Central memory CD4-positive, alpha-beta T cell (primary cell): ENCODE data around the gene SCNN1A.
"Not testable (repeated sequence)": the region's sequence is repeated elsewhere in the genome, so short reads cannot be mapped to it uniquely, and the experiment has no call there.

Source experiments
- DNase-seq: peaks from one replicate; pipeline ENCODE4 v3.0.0; 2022

Gene SCNN1A

DNA sequence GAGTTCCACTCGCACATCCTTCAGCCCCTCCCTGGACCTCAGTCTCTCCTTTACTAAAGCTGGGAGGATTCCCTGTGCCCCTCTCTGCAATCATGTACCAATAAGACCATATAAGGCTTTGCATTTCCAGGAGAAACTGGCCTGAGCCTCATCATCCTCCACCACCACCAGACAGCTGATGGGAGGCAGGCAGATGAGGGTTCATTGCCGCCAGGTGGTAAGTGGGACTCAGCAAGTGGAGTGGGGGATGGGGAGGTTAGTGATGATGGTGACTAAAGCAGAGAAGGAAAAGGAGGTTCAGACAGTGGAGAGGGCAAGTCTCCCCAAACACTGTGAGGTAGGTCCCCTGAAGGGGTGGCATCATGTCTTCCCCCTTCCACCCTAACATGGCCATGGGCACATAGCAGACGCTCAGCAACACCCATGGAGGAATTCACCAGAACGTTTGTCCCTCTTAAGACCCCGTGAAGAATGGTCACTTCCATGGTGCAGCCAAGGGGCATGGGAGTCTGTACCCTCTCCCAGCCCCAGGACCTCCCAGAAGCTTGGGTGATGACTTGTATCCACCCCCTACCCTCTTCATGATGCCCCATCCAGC, 29.0 kb downstream of the SCNN1A start:
- DNase-seq, result no peak

DNA sequence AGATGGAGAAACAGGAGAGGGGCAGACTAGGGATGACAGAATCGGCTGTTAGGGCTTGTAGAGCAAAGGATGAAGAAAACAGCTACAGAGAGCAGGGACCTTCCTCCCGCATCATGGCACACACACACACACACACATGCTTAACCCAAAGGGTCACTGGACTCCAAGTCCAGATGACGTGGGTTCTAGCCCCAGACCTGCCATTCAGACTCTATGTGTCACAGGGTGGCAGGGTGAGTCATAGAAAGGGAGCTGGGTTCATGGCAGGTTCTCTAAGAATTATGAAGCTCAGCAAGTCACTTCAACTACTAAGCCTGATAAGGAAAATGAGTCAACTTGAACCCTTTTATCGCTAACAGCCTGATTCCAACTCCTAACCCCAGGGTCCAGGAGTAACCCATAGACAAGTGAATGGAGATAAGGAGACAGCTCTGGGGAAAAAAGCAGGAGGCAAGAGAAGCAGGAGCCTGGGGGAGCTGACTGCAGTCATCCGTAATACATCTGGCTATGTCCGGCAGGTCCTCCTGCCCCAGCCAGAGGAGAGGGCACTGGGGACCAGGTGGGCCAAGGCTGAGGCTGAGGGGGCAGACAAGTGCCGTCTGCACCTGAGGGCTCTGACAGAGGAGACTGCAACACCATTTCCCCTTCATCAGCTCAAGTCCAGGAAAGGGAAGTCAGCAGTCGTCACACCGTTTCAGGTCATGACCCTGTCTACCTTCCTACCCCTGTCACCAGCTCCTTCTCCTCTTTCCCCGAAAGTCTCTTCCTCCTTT, 29.9 kb downstream of the SCNN1A start:
- DNase-seq, result no peak

DNA sequence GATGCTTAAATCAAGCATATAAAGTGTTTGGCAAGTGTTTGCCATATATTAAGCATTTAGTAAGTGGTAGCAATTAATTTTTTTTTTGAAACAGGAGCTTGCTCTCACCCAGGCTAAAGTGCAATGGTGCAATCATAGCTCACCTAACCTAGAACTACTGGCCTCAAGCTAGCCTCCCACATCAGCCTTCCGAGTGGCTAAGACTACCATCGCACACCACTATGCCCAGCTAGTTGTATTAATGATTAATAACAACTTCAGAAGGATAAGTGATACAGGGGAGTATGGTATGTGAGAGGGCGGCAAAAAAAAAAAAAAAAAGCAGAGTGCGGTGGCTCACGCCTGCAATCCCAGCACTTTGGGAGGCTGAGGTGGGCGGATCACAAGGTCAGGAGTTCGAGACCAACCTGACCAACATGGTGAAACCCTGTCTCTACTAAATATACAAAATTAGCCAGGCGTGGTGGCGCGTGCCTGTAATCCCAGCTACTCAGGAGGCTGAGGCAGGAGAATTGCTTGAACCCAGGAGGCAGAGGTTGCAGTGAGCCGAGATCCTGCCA, 31.2 kb downstream of the SCNN1A start:
- not testable (repeated sequence) for DNase-seq

DNA sequence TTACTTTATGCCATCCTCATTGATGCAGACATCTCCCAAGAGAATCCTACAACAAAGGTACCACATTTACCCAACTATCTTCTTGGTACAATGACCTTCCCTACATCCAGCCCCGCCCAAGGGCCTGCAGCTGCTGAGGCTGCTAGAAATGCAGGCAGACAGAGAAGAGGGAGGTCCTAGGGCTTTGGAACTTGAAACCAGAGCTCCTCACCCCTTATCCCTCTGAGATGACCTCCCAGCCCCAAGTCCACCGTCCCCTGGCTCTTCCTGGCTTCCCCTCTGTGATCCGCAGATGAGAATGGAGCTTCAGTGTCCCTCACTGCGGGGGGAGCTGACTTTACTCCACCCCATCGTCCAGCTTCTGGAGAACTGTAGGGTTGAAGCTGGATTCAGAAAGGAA, 31.8 kb downstream of the SCNN1A start:
- DNase-seq, result no peak

DNA sequence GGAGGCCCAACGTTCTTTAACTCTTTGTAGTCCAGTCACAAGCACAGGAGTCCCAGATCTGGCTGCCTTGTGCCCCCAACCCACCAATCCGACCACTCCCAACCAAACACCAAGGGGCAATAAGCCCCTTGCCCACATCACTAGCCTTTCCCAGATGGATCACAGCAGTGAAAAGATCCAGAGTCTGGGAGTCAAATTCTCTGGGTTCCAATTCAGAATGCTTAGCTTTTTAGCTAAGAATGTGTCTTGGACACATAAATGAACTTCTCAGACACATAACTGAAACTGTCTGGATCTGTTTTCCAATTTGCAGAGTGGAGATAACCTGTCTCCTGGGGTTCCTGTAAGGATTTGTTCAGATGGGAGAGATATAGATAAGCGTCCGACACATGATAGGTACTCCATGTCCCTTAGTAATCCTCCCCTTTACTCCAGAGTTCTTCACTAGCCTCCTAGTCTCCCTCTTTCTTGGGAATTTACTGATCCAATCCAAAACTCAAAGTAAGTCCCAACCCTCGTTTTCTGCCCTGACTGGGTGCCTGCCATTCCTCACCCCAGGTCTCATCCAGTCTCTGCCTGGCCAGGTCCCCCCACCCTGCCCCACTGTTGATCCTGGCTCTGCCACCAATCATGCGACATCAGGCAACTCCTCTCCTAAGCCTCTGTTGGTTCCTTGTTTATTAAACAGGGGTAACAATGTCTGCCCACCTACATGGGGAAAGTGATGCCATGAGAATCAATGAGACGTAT, 33.0 kb downstream of the SCNN1A start:
- no peak for DNase-seq

DNA sequence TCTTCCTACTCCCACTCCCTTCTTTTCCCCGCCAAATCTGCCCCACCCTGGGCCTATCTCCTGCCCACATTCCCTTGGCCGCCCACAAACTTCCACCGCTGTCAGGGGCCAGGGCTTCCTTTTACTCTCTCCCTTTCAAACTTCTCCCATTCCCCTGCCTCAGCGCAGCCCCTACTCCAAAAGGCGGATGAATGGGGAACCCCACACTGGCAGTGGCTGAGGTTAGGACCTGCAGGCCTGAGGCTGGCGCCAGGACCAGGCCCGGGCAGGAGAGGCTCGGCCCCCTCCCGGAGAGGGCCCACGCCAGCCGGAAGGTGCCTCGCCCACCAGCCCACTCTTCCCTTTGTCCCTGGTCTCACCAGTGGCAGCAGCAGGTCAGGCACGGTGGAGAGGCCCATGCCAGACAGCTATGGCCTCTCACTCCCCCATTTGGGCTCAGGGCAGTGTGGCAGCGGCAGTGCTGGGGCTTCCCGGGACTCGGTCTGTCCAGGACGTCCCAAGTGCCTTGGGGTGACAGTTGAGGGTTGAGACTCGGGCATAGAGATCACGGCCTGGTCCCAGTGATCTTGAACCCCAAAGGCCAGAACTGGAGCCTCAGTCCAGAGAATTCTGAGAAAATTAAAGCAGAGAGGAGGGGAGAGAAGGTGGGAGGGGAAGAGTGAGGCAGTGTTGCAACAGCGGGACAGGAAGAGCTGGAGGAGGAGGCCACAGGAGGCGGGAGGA, 33.8 kb downstream of the SCNN1A start, which contains the start of gene TNFRSF1A:
Gene TNFRSF1A (minus strand): TSS at position 660 of the 723 bp plus-strand sequence. CDS start 262 bp downstream, at position 398.
- peak; percentile 52 for DNase-seq

DNA sequence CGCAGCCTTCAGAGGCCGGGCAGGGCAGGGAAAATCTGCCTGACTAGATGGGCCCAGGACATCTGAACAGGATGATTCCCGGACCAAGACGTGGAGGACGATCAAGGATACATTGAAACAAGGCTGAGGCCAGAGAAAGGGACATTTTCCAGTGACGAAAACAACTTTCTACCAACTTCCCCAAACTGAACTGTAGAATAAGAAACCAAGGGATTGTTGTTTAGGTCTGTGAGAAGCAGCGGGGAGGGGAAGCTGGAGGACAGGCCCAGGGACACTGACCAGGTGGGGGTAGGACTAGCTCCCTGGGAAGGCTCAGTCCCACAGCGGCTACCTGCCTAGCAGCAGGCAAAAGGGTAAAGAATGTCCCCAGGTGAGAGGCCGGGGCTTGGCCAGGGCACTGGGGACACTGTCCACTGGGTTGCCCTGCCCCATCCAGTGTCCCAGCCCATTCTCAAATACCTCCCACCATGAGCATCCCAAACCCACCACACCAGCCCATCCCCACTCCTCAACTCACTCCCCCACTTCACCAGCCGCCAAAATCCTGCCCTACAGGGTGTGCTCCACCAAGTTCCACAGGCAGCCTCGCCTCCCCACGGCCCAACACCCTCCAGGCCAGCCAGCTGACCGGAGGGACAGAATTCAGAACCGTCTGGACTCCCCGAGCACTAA, 34.5 kb downstream of the SCNN1A start:
- no peak for DNase-seq

DNA sequence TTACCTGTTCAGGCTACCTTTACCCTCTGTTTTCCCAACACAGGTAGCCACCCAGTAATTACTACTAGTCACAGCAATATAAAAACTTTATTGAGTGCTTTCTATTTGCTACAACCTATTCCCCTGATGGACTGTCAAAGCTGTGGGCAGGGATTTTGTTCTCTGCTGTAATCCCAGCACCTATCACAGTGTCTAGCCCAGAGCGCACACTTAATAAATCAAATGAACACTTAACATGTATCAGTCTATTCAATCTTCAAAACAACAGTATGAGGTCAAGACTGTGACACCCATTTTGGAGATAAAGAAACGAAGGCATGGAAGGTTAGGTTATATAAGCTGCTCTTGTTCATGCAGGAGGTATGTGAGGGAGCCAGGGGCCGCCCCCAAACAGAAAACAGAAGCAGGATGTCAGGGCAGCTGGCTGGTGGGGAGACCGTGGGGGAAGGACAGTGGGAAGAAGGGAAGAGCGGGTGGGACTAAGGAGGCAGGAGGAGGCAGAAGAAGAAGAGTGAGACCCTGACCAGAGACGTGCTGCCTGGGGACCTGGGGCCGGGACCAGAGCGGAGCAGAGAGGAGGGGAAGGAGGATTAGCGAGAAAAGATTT, 35.2 kb downstream of the SCNN1A start:
- peak; percentile 47 for DNase-seq

DNA sequence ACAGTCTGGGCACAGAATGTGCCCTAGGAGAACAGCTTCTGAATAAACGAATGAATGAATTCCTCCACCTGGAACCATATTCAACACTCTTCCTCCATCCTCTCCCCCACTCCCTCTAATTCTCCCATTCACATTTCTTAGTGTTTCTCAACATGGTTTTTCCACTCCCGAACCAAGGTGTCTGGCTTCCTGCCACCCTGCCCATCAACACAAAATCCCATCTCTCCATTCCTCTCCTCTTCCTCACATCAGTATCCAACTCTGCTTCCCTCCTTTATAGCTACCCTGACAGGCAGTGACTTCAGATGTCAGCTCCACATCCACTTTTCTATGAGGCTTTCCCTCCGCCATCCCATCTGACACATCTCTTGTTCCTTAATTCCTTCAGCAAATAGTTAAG, 36.4 kb downstream of the SCNN1A start:
- no peak for DNase-seq

DNA sequence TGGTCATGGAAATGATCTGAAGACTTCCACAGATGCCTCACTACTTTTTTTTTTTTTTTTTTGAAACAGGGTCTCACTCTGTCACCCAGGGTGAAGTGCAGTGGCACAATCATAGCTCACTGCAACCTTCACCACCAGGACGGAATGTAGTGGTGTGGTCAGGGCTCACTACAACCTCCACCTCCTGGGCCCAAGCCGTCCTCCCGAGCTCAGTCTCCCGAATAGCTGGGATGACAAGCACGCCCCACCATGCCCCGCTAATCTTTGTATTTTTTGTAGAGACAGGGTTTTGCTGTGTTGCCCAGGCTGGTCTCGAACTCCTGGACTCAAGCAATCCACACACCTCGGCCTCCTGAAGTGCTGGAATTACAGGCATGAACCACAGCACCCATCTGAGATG, 36.8 kb downstream of the SCNN1A start:
- not testable (repeated sequence) for DNase-seq

DNA sequence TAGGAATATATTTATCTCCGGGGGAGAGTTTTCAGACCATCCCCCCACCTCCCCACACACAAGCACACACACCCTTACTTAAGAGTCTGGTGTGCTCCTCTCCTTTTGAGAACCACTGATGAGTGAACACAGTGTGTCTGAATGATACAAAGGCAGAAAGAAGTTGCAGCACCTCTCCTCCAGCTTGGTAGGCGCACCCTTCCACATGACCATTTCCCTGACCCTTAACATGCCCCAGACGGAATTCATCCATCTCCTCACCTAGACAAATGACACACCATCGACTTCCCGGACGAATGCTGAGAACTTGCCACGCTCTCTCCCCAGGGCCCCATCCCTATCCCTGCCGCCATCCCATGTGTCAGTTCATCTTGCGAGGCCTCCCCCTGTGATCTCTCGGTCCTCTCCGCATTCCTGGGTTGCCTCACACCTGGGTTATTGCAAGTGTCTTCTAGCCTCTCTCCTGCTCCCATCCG, 37.4 kb downstream of the SCNN1A start:
- no peak for DNase-seq

DNA sequence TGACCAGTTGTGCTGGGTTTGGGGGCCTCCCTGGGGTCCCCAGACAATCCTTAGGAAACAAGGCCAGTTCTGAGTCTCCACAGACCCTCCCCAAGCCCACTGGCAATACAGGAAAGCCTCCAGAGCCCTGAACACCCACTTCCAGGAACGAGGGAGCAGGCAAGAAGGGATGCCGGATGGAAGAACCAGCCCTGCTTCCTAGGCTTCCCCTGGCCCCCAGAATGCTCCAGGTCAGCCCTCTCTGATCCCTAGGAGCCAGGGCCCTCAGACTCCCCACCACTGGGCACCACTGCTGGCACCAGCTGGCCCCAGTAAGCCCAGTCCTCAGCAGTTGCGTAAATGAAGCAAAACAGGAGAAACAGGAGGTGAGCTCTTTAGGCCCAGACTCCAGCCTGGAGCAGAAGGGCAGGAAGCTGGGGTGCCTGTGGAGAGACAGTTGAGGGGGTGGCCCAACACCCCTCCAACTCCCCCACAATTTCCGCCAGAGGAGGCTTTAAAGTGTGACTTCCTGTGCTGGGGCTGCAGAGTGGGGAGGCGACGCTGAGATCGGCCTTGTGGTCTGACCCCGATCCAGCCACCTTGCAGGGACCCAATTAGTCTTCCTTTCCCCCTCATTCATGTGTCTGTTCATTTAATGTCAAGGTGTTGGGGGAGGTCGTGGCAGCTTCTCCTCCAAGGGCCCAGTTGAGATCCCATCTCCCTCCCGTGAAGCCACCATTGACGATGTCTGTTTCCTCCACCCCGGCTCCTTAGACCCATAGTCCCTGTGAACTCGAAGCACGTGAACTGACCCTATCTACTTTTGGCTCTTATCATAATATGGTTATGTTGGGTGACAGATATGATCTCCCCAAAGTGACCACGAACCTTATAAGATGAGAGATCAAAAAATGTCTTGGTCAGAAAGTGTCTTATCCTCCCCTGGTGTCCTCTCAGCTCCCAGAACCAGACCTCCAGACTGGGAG, 38.2 kb downstream of the SCNN1A start:
- DNase-seq, result peak; percentile 78

DNA sequence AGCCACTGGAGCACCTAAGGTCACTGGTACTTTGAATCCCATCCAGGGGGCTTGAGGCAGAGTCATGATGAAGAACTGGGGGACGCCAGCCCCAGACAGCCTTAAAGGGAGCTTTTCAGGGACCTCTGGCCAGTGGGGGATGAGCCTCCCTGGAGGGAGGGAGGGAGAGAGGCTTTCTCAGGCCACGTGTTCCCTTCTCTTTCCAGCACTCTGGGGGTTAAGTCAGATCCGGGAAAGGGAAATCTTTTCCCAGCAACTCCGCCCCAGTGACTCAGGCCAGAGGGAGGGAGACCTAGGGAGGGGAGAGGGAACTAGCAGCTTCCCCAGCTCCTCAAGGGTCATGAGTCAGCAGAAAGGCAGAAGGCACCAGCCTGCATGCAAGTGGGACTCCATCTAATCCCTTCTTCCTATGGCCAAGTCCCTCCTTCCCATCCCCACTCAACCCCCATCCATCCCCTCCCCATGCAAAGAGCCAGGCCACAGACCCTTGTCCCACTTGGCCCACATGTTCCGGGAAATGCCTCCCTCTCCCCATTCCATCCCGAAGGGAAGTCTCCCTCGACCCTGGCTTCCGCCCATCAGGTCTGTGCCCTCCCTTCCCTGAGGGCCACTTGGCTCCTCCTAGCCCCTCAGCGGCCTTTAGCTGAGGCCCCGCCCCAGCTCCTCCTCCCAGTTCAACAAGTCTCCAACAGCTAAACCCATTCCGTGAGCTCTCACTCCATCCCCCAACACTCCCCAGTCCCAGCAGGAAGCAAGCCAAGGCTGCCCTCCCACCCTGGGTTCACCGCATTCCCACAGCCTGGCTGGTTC, 39.1 kb downstream of the SCNN1A start:
- DNase-seq, result peak; percentile 30

DNA sequence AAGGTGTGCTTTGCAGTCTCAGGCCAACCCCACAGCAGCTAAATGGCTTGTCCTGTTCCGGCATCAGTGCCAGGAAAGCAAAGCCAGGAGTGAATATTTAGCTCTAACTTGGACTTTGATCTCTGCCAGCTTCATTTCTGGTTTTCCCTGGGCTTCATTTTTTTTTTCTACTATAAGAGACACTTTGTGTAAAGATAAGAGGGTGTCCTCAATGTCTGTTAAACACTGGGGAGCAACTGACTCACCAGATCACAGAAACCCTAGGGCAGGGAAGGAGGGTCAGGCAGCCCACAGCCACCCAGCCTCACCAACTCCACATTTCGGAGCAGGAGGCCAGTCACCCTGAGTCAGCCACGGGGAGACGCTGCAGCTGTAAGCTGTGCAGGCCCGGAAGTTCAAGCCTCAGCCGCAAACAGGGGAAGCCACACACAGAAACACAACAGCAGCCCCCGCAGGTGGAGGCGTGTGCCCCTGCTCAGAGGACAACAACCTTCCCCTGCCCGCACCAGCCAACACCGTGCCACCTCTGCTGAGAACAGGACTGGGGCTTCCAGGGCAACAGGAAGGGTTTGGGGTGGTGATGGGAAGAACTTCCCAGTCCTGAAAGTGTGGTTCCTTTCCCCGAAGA, 39.8 kb downstream of the SCNN1A start:
- peak; percentile 81 for DNase-seq

DNA sequence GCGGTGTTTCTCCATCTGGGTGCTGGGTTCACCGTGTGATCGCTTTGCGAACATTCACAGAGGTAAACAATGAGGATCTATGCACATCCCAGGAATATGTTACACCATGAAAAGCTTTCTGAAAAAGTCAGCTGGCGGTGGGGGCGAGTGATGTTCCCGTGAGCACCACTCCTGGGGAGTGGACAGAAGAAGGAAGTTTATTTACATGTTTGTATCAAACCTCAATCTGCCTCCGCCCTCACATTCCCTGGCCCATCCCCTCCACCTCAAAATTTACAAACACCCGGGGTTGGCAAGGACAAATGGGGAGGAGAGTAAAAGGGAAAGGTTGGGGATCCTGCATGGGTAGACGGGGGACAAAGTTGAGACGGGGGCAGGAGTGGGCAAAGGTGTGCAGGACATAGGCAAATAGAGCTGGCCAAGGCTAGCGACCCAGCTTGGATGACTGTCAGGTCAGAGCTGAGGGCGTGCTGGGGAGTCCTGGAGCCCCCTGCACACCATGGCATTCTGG, 40.4 kb downstream of the SCNN1A start:
- DNase-seq, result no peak

DNA sequence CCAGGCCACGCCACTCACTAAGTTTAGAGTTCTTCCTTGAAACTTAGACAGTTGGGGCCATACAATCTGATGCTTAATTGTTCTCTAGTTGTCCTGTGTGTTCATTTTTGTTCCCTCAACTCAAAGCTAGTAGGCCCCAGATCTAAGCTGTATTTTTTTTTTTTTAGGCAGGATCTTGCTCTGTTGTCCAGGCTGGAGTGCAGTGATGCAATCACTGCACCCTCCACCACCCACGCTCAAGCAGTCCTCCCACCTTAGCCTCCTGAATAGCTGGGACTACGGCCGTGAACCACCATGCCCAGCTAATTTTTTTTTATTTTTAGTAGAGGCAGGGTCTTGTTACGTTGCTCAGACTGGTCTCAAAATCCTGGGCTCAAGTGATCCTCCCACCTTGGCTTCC, 41.0 kb downstream of the SCNN1A start:
- no peak for DNase-seq

DNA sequence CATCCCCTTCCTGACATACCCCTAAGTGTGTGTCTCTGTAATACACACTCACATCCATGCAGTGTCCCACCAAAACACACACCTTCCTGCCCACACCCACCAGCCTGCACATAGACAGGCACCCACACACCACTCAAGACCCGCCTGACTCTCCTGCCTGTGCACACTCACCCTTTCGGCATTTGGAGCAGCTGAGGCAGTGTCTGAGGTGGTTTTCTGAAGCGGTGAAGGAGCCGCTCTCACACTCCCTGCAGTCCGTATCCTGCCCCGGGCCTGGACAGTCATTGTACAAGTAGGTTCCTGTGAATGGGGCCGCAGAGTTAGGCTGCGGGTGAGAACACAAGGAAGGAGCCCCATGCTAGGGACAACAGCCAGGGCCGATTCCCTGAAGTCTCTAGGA, 41.8 kb downstream of the SCNN1A start:
- DNase-seq, result no peak

DNA sequence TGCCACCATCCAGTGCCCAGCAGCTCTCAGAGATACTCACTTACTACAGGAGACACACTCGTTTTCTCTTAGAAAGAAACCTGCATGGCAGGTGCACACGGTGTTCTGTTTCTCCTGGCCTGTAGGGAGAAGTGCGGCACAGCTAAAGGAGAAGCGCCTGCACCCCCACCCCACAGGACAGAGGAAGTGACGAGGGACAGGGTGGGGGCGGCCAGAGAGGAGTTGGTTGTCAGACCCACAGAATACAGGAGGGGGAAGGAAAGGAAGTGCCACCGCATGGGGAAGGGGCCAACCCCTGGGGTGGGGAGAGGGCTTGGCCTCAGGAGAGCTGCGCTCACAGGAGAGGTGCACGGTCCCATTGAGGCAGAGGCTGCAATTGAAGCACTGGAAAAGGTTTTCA, 42.3 kb downstream of the SCNN1A start:
- DNase-seq, result no peak

DNA sequence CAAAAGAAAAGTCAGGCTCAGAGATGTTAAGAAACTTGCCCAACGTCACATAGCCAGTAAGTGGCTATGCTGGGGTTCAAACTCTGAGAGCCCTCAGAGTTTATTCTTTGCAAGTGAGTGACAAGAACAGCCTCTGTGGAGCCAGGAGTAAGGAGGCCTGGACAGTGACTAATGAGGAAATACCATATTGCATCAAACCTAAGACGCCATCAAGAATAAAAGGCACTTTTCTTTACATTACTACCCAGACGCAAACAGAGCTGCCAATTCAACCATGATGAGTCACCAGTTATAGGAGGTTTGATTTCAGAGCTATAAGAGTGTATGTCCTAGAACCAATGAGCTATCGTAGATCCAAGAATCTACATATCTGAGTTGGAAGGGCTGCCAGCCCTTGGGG, 42.9 kb downstream of the SCNN1A start:
- DNase-seq, result no peak
